ENCODE measurements around the gene IQCH.

The IQCH gene

DNA sequence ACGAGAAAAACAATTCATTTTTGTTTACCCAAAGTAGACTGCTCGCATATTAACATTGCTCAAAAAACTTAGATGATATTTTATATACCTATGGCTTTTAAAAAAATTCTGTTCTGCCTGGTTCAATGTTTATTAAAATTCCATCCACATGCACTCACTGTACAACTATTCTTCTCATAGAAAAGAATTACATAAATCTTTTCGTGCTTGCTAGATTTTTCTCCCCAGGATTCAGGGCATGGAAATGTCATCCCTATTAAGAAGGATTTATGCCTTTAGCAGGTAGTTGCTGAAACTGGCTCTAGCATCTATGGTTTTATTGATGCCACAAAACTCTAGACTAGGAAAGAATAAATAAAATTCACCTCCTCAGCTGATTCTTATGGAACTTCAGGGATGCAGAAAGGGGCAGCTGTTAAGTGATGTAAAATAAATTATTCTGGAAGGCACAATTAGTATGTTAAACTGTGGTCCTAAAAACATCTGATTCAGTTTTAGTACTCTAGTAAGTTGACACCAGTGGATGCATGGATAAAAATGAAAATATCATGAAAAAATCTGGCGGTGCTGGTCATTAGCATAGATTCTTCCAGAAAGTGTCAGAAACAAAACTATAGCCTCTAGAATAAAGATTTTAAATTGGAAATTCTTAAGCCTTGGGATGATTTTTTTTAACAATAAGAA is 41.8 kb upstream of the IQCH start:
- POLR2A ChIA-PET, result no interaction called here
- TF ChIP-seq FOXM1 (IDR thresholded peaks at IDR 0.05; ENCODE audit: borderline replicate concordance) (no peak), PKNOX1 (IDR thresholded peaks at IDR 0.05) (peak; percentile 10; the same call in 1 of the 2 replicates)
- CTCF ChIA-PET, result no interaction called here
- DNase-seq (ENCODE audit: extremely low spot score), result no peak

GRCh38 chr15:67215102-67215501 is 39.5 kb upstream of the IQCH start:
- CTCF ChIA-PET, result no interaction called here
- POLR2A ChIA-PET, result no interaction called here
- DNase-seq (ENCODE audit: extremely low spot score), result no peak
- TF ChIP-seq SP1 (IDR thresholded peaks at IDR 0.05) (no peak), L3MBTL2 (conservative IDR thresholded peaks at IDR 0.05) (no peak)

- no peak for DNase-seq (ENCODE audit: extremely low spot score)
- POLR2A ChIA-PET, result no interaction called here
- CTCF ChIA-PET, result no interaction called here
- no peak for TF ChIP-seq FOXK2 (IDR thresholded peaks at IDR 0.05)
- TF ChIP-seq FOXM1 (IDR thresholded peaks at IDR 0.05; ENCODE audit: borderline replicate concordance), result no peak
- no peak for TF ChIP-seq HDGF (IDR thresholded peaks at IDR 0.05; ENCODE audit: borderline replicate concordance)
- TF ChIP-seq L3MBTL2 (conservative IDR thresholded peaks at IDR 0.05), result no peak
- no peak for TF ChIP-seq ARNT (IDR thresholded peaks at IDR 0.05)
- TF ChIP-seq SP1 (IDR thresholded peaks at IDR 0.05), result no peak
- no peak for TF ChIP-seq ZNF384 (IDR thresholded peaks at IDR 0.05)
- TF ChIP-seq SUZ12 (IDR thresholded peaks at IDR 0.05), result no peak
- TF ChIP-seq TARDBP (IDR thresholded peaks at IDR 0.05), result no peak
- TF ChIP-seq CTBP1 (IDR thresholded peaks at IDR 0.05; ENCODE audit: borderline replicate concordance), result no peak
- TF ChIP-seq BHLHE40 (IDR thresholded peaks at IDR 0.05; ENCODE audit: borderline replicate concordance), result no peak
- TF ChIP-seq LEF1 (IDR thresholded peaks at IDR 0.05; ENCODE audit: borderline replicate concordance), result no peak
- no peak for TF ChIP-seq NFRKB (IDR thresholded peaks at IDR 0.05)
- no peak for TF ChIP-seq ELF4 (IDR thresholded peaks at IDR 0.05)
- no peak for TF ChIP-seq PKNOX1 (IDR thresholded peaks at IDR 0.05)
Measured at GRCh38 chr15:67216859-67217258, 37.7 kb upstream of the IQCH start.

DNA sequence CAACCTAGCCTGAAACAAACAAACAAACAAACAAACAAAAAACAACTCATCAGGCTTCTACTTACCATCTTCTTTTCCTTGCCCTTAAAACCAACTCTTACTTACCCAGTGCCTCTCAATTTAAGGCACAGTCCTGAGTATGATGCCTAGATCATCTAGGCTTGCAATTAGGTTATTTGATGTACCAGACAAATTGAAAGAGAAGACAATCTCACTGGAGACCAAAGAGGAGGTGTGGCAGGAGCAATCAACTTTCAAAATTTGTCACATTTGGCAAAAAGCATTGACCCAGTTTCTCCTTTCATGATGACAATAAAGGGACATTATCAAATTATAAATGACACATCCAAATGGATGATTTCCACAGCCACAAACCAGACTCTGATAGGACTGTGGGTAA is 36.2 kb upstream of the IQCH start:
- TF ChIP-seq BHLHE40 (IDR thresholded peaks at IDR 0.05; ENCODE audit: borderline replicate concordance) (no peak), ARNT (IDR thresholded peaks at IDR 0.05) (no peak), FOXK2 (IDR thresholded peaks at IDR 0.05) (no peak), ZNF384 (IDR thresholded peaks at IDR 0.05) (no peak), TARDBP (IDR thresholded peaks at IDR 0.05) (no peak), LEF1 (IDR thresholded peaks at IDR 0.05; ENCODE audit: borderline replicate concordance) (no peak), L3MBTL2 (conservative IDR thresholded peaks at IDR 0.05) (no peak), SUZ12 (IDR thresholded peaks at IDR 0.05) (no peak), FOXA1 (IDR thresholded peaks at IDR 0.05) (no peak), FOXM1 (IDR thresholded peaks at IDR 0.05; ENCODE audit: borderline replicate concordance) (no peak), NFRKB (IDR thresholded peaks at IDR 0.05) (no peak), SP1 (IDR thresholded peaks at IDR 0.05) (no peak), CTBP1 (IDR thresholded peaks at IDR 0.05; ENCODE audit: borderline replicate concordance) (no peak), ELF4 (IDR thresholded peaks at IDR 0.05) (no peak)
- POLR2A ChIA-PET, result no interaction called here
- CTCF ChIA-PET, result interaction anchor here (0.9 kb wide), 1 partner anchor 22 kb away, joined by 3 read pairs; no protein-coding TSS in a partner anchor
- DNase-seq (ENCODE audit: extremely low spot score), result no peak

DNA sequence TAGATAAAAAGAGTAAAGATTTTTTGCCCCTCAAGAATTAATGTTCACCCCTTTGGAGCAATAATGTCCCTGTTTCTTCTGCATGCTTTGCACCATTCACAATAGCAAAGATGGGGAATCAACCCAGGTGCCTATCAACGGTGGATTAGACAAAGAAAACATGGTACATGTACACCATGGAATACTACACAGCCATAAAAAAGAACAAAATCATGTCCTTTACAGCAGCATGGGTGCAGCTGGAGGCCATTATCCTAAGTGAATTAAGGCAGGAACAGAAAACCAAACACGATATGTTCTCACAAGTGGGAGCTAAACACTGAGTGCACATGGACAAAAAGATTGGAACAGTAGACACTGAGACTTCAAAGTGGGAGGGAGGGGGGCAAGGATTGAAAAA is 35.3 kb upstream of the IQCH start:
- TF ChIP-seq PKNOX1 (IDR thresholded peaks at IDR 0.05) (no peak), ARNT (IDR thresholded peaks at IDR 0.05) (no peak), L3MBTL2 (conservative IDR thresholded peaks at IDR 0.05) (no peak), LEF1 (IDR thresholded peaks at IDR 0.05; ENCODE audit: borderline replicate concordance) (no peak), BHLHE40 (IDR thresholded peaks at IDR 0.05; ENCODE audit: borderline replicate concordance) (no peak)
- DNase-seq (ENCODE audit: extremely low spot score), result no peak
- ChIA-PET POLR2A (no interaction called here), CTCF (interaction anchor here (0.6 to 0.9 kb wide), 2 partner anchors 9 to 21 kb away, joined by 3 read pairs; no protein-coding TSS in a partner anchor)

GRCh38 chr15:67224889-67225288 is 29.7 kb upstream of the IQCH start:
- no peak for DNase-seq (ENCODE audit: extremely low spot score)
- ChIA-PET CTCF (interaction anchor here (0.6 kb wide), 1 partner anchor 78 kb away, joined by 3 read pairs; no protein-coding TSS in a partner anchor), POLR2A (interaction anchor here (0.9 kb wide), 1 partner anchor 30 kb away, joined by 3 read pairs; the partner anchor contains the start of genes AAGAB and IQCH)
- no peak for TF ChIP-seq L3MBTL2 (conservative IDR thresholded peaks at IDR 0.05)
- TF ChIP-seq ELF4 (IDR thresholded peaks at IDR 0.05), result no peak
- TF ChIP-seq FOXK2 (IDR thresholded peaks at IDR 0.05), result no peak
- no peak for TF ChIP-seq PKNOX1 (IDR thresholded peaks at IDR 0.05)
- no peak for TF ChIP-seq ZNF384 (IDR thresholded peaks at IDR 0.05)
- TF ChIP-seq CTBP1 (IDR thresholded peaks at IDR 0.05; ENCODE audit: borderline replicate concordance), result no peak
- no peak for TF ChIP-seq FOXM1 (IDR thresholded peaks at IDR 0.05; ENCODE audit: borderline replicate concordance)
- TF ChIP-seq BHLHE40 (IDR thresholded peaks at IDR 0.05; ENCODE audit: borderline replicate concordance), result no peak
- no peak for TF ChIP-seq NFRKB (IDR thresholded peaks at IDR 0.05)
- TF ChIP-seq HDGF (IDR thresholded peaks at IDR 0.05; ENCODE audit: borderline replicate concordance), result no peak
- TF ChIP-seq SP1 (IDR thresholded peaks at IDR 0.05), result no peak
- no peak for TF ChIP-seq ARNT (IDR thresholded peaks at IDR 0.05)
- no peak for TF ChIP-seq FOXA1 (IDR thresholded peaks at IDR 0.05)
- TF ChIP-seq TARDBP (IDR thresholded peaks at IDR 0.05), result no peak
- no peak for TF ChIP-seq LEF1 (IDR thresholded peaks at IDR 0.05; ENCODE audit: borderline replicate concordance)
- TF ChIP-seq SUZ12 (IDR thresholded peaks at IDR 0.05), result no peak
